ENCODE results near the gene VSTM4. TPM values are rescaled to one million over a fixed set of nuclear protein-coding genes. Genes with fewer than 3 reads are reported as not detected.

The VSTM4 gene
- total RNA-seq, 1 donor from 2014 or later: 1.6 TPM

- DNase-seq (ENCODE audit: low read depth in 2 of 2): no peak
These were observed 22.8 kb downstream of the VSTM4 start for GRCh38 chr10:49092477-49092876.

- no peak for DNase-seq (ENCODE audit: low read depth in 2 of 2)
These were observed 23.7 kb downstream of the VSTM4 start for GRCh38 chr10:49091450-49092210.

- DNase-seq (ENCODE audit: low read depth in 2 of 2): no peak
These were observed 24.5 kb downstream of the VSTM4 start for GRCh38 chr10:49090696-49091380.

GRCh38 chr10:49090189-49090575, 25.1 kb downstream of the VSTM4 start:
- no peak for DNase-seq (ENCODE audit: low read depth in 2 of 2)

- no peak for DNase-seq (ENCODE audit: low read depth in 2 of 2)
These were observed 25.6 kb downstream of the VSTM4 start for GRCh38 chr10:49089557-49090188.

GRCh38 chr10:49089152-49089551, 26.2 kb downstream of the VSTM4 start:
- DNase-seq (ENCODE audit: low read depth in 2 of 2): no peak

- no peak for DNase-seq (ENCODE audit: low read depth in 2 of 2)
These were observed 28.4 kb downstream of the VSTM4 start for GRCh38 chr10:49086889-49087288.

- peak in 1 of 2 donors; percentile 35 for DNase-seq (ENCODE audit: low read depth in 2 of 2)
These were observed 32.1 kb downstream of the VSTM4 start for GRCh38 chr10:49083261-49083660.

GRCh38 chr10:49082766-49083165, 32.6 kb downstream of the VSTM4 start:
- no peak for DNase-seq (ENCODE audit: low read depth in 2 of 2)

GRCh38 chr10:49081547-49082275, 33.6 kb downstream of the VSTM4 start:
- peak in 1 of 2 donors; percentile 47 for DNase-seq (ENCODE audit: low read depth in 2 of 2)

- no peak for DNase-seq (ENCODE audit: low read depth in 2 of 2)
These were observed 34.4 kb downstream of the VSTM4 start for GRCh38 chr10:49080965-49081364.

GRCh38 chr10:49080071-49080470, 35.3 kb downstream of the VSTM4 start:
- DNase-seq (ENCODE audit: low read depth in 2 of 2): no peak

- no peak for DNase-seq (ENCODE audit: low read depth in 2 of 2)
These were observed 35.8 kb downstream of the VSTM4 start for GRCh38 chr10:49079499-49079898.

GRCh38 chr10:49079072-49079471, 36.2 kb downstream of the VSTM4 start:
- DNase-seq (ENCODE audit: low read depth in 2 of 2): no peak

- no peak for DNase-seq (ENCODE audit: low read depth in 2 of 2)
These were observed 36.9 kb downstream of the VSTM4 start for GRCh38 chr10:49078433-49078832.

GRCh38 chr10:49076741-49077521, 38.4 kb downstream of the VSTM4 start:
- no peak for DNase-seq (ENCODE audit: low read depth in 2 of 2)

GRCh38 chr10:49076319-49076718, 39.0 kb downstream of the VSTM4 start:
- no peak for DNase-seq (ENCODE audit: low read depth in 2 of 2)

GRCh38 chr10:49075743-49076142, 39.6 kb downstream of the VSTM4 start:
- DNase-seq (ENCODE audit: low read depth in 2 of 2): no peak

GRCh38 chr10:49074836-49075682, 40.3 kb downstream of the VSTM4 start:
- DNase-seq (ENCODE audit: low read depth in 2 of 2): no peak
